ENCODE results near the gene FGA. TPM values are rescaled to one million over a fixed set of nuclear protein-coding genes. Genes with fewer than 3 reads are reported as not detected.

Gene FGA
- total RNA-seq, 1 donor from 2014 or later: not detected

DNA sequence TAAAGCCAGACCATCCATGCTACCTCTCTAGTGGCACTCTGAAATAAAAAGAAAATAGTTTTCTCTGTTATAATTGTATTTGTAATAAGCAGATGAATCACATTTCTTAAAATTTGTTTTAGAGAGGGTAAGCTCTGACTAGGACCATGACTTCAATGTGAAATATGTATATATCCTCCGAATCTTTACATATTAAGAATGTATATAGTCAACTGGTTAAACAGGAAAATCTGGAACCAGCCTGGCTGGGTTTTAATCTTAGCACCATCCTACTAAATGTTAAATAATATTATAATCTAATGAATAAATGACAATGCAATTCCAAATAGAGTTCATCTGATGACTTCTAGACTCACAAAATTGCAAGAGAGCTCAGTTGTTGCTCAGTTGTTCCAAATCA lies 26.2 kb downstream of the FGA start:
- Histone ChIP-seq H3K4me1 (no peaks in the 10 kb centered on the region), H3K27ac (no peak overlapping the region), H3K79me2 (ENCODE audit: low read depth) (no peaks in the 10 kb centered on the region), H3K27me3 (no peaks in the 10 kb centered on the region), H3K4me2 (no peak overlapping the region), H3K4me3 (no peak overlapping the region), H3K9me3 (ENCODE audit: low read depth) (no peaks in the 10 kb centered on the region), H3K36me3 (no peaks in the 10 kb centered on the region), H2AFZ (replicated peaks) (no peak overlapping the region), H4K20me1 (ENCODE audit: low read depth) (no peaks in the 10 kb centered on the region), H3F3A (ENCODE audit: low read depth) (no peaks in the 10 kb centered on the region), H3K9ac (no peak overlapping the region)
- H3K4me1 Mint-ChIP-seq: no peaks in the 10 kb centered on the region
- H3K27me3 Mint-ChIP-seq (ENCODE audit: insufficient read depth, low read depth): no peaks in the 10 kb centered on the region
- no peak for TF ChIP-seq EZH2 (IDR thresholded peaks at IDR 0.05)
- TF ChIP-seq EZH2phosphoT487 (IDR thresholded peaks at IDR 0.05): no peak
- TF ChIP-seq CTCF (IDR thresholded peaks at IDR 0.05): no peak
- no peak overlapping the region for H3K4me3 Mint-ChIP-seq
- H3K36me3 Mint-ChIP-seq: no peaks in the 10 kb centered on the region
- no peak overlapping the region for H3K27ac Mint-ChIP-seq
- no peak for DNase-seq (ENCODE audit: low spot score)
- no peaks in the 10 kb centered on the region for H3K9me3 Mint-ChIP-seq

GRCh38 chr4:154562697-154563254 lies 27.8 kb downstream of the FGA start, which contains the start of gene FGB:
TSS of gene FGB (plus strand) at chr4:154563011. CDS start at chr4:154563019, 8 bp downstream.
- H3K4me1 ChIP-seq: no peaks in the 10 kb centered on the region
- no peaks in the 10 kb centered on the region for H3F3A ChIP-seq (ENCODE audit: low read depth)
- no peaks in the 10 kb centered on the region for H3K79me2 ChIP-seq (ENCODE audit: low read depth)
- no peaks in the 10 kb centered on the region for H3K9me3 ChIP-seq (ENCODE audit: low read depth)
- Mint-ChIP-seq H3K9me3 (no peaks in the 10 kb centered on the region), H3K27me3 (ENCODE audit: insufficient read depth, low read depth) (peaks cover 2% of the 10 kb centered on the region), H3K27ac (no peak within 1 kb of the TSS), H3K4me1 (no peaks in the 10 kb centered on the region), H3K4me3 (no peak within 1 kb of the TSS), H3K36me3 (no peaks in the 10 kb centered on the region)
- H3K27ac ChIP-seq: no peak within 1 kb of the TSS
- H4K20me1 ChIP-seq (ENCODE audit: low read depth): no peaks in the 10 kb centered on the region
- TF ChIP-seq EZH2phosphoT487 (IDR thresholded peaks at IDR 0.05) (no peak), CTCF (IDR thresholded peaks at IDR 0.05) (no peak), EZH2 (IDR thresholded peaks at IDR 0.05) (no peak)
- no peak within 1 kb of the TSS for H3K4me3 ChIP-seq
- no peak for DNase-seq (ENCODE audit: low spot score)
- H3K27me3 ChIP-seq: no peaks in the 10 kb centered on the region
- H3K36me3 ChIP-seq: no peaks in the 10 kb centered on the region
- no peak within 1 kb of the TSS for H2AFZ ChIP-seq (replicated peaks)
- H3K9ac ChIP-seq: no peak within 1 kb of the TSS
- no peak within 1 kb of the TSS for H3K4me2 ChIP-seq

GRCh38 chr4:154560824-154561231 lies 29.7 kb downstream of the FGA start:
- H3K9me3 ChIP-seq (ENCODE audit: low read depth): no peaks in the 10 kb centered on the region
- no peak overlapping the region for H3K27ac ChIP-seq
- Mint-ChIP-seq H3K9me3 (no peaks in the 10 kb centered on the region), H3K36me3 (no peaks in the 10 kb centered on the region), H3K27ac (no peak overlapping the region), H3K4me3 (no peak overlapping the region), H3K27me3 (ENCODE audit: insufficient read depth, low read depth) (peaks cover 2% of the 10 kb centered on the region), H3K4me1 (no peaks in the 10 kb centered on the region)
- H2AFZ ChIP-seq (replicated peaks): no peak overlapping the region
- H3K4me3 ChIP-seq: no peak overlapping the region
- H3K9ac ChIP-seq: no peak overlapping the region
- H3F3A ChIP-seq (ENCODE audit: low read depth): no peaks in the 10 kb centered on the region
- H3K36me3 ChIP-seq: no peaks in the 10 kb centered on the region
- H3K4me1 ChIP-seq: no peaks in the 10 kb centered on the region
- H3K27me3 ChIP-seq: no peaks in the 10 kb centered on the region
- H3K4me2 ChIP-seq: no peak overlapping the region
- no peak for TF ChIP-seq CTCF (IDR thresholded peaks at IDR 0.05)
- TF ChIP-seq EZH2phosphoT487 (IDR thresholded peaks at IDR 0.05): no peak
- no peak for TF ChIP-seq EZH2 (IDR thresholded peaks at IDR 0.05)
- no peaks in the 10 kb centered on the region for H3K79me2 ChIP-seq (ENCODE audit: low read depth)
- H4K20me1 ChIP-seq (ENCODE audit: low read depth): no peaks in the 10 kb centered on the region
- DNase-seq (ENCODE audit: low spot score): no peak
